Stimulated activated CD8-positive, alpha-beta memory T cell treated with anti-CD3 and anti-CD28 coated beads, Interleukin-4, amount 100 ng/mL, for 1 hour (primary cell): ENCODE results near the gene MSRB3.

Source experiments
- DNase-seq, 2 donors: peaks; one replicate each; pipeline ENCODE4 v3.0.0-alpha.2; 2020; ENCODE audit warnings: low read depth in 2 of 2, low spot score in 1 of 2

MSRB3 gene

GRCh38 chr12:65391711-65392110 lies 113.2 kb downstream of the MSRB3 start:
- DNase-seq = no peak

GRCh38 chr12:65392491-65392890 lies 114.0 kb downstream of the MSRB3 start:
- DNase-seq = no peak

- DNase-seq = no peak
Measured at GRCh38 chr12:65403188-65403587, 124.7 kb downstream of the MSRB3 start.

- DNase-seq = no peak
Measured at GRCh38 chr12:65407388-65408149, 129.1 kb downstream of the MSRB3 start.

GRCh38 chr12:65408441-65408840 lies 130.0 kb downstream of the MSRB3 start:
- no peak for DNase-seq

- DNase-seq = no peak
Measured at GRCh38 chr12:65409726-65410125, 131.2 kb downstream of the MSRB3 start.

- DNase-seq = no peak
Measured at GRCh38 chr12:65411171-65411570, 132.7 kb downstream of the MSRB3 start.

- DNase-seq = no peak
Measured at GRCh38 chr12:65414526-65414925, 136.0 kb downstream of the MSRB3 start.

GRCh38 chr12:65415826-65416225 lies 137.3 kb downstream of the MSRB3 start:
- no peak for DNase-seq

- no peak for DNase-seq
Measured at GRCh38 chr12:65419284-65420072, 141.0 kb downstream of the MSRB3 start.

GRCh38 chr12:65420941-65421340 lies 142.5 kb downstream of the MSRB3 start:
- no peak for DNase-seq

GRCh38 chr12:65427646-65428045 lies 149.2 kb downstream of the MSRB3 start:
- no peak for DNase-seq

GRCh38 chr12:65430006-65430405 lies 151.5 kb downstream of the MSRB3 start:
- no peak for DNase-seq

- DNase-seq = no peak
Measured at GRCh38 chr12:65430571-65431306, 152.3 kb downstream of the MSRB3 start.

- DNase-seq = no peak
Measured at GRCh38 chr12:65432114-65432513, 153.6 kb downstream of the MSRB3 start.

- DNase-seq = no peak
Measured at GRCh38 chr12:65432651-65433050, 154.2 kb downstream of the MSRB3 start.

GRCh38 chr12:65434737-65435136 lies 156.3 kb downstream of the MSRB3 start:
- no peak for DNase-seq

GRCh38 chr12:65443038-65443437 lies 164.6 kb downstream of the MSRB3 start:
- DNase-seq = no peak

GRCh38 chr12:65444996-65445395 lies 166.5 kb downstream of the MSRB3 start:
- no peak for DNase-seq

GRCh38 chr12:65446901-65447300 lies 168.4 kb downstream of the MSRB3 start:
- DNase-seq = no peak

- DNase-seq = no peak
Measured at GRCh38 chr12:65449400-65449799, 170.9 kb downstream of the MSRB3 start.

GRCh38 chr12:65450625-65451024 lies 172.1 kb downstream of the MSRB3 start:
- no peak for DNase-seq
